ENCODE measurements around the gene ASCC3.
A peak's percentile ranks its signal among the peaks of the same experiment; 100 is the strongest.

ASCC3 gene

GRCh38 chr6:100463630-100464161, 417.4 kb downstream of the ASCC3 start:
- Mint-ChIP-seq H3K4me1 (peaks cover 24% of the 10 kb centered on the region), H3K4me3 (peak overlapping the region; percentile 91 to 94 (median 92)), H3K27ac (peak overlapping the region; percentile 56 to 97 (median 92)), H3K9me3 (no peaks in the 10 kb centered on the region), H3K36me3 (ENCODE audit: low read depth) (peaks cover 20% of the 10 kb centered on the region), H3K27me3 (ENCODE audit: low read depth) (no peaks in the 10 kb centered on the region)
- TF ChIP-seq, protein P1, sequence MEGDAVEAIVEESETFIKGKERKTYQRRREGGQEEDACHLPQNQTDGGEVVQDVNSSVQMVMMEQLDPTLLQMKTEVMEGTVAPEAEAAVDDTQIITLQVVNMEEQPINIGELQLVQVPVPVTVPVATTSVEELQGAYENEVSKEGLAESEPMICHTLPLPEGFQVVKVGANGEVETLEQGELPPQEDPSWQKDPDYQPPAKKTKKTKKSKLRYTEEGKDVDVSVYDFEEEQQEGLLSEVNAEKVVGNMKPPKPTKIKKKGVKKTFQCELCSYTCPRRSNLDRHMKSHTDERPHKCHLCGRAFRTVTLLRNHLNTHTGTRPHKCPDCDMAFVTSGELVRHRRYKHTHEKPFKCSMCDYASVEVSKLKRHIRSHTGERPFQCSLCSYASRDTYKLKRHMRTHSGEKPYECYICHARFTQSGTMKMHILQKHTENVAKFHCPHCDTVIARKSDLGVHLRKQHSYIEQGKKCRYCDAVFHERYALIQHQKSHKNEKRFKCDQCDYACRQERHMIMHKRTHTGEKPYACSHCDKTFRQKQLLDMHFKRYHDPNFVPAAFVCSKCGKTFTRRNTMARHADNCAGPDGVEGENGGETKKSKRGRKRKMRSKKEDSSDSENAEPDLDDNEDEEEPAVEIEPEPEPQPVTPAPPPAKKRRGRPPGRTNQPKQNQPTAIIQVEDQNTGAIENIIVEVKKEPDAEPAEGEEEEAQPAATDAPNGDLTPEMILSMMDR (IDR thresholded peaks at IDR 0.05; ENCODE audit: unreplicated experiment in 3 of 3): no peak

- H3K27ac Mint-ChIP-seq: peak overlapping the region; percentile 73 to 97 (median 92)
- TF ChIP-seq, protein P1 (IDR thresholded peaks at IDR 0.05; ENCODE audit: unreplicated experiment in 3 of 3): no peak
These were observed 418.2 kb downstream of the ASCC3 start for GRCh38 chr6:100462706-100463629.

GRCh38 chr6:100461917-100462705, 419.0 kb downstream of the ASCC3 start:
- Mint-ChIP-seq H3K27ac (peak overlapping the region; percentile 73 to 97 (median 92)), H3K4me1 (peaks cover 23% of the 10 kb centered on the region), H3K9me3 (no peaks in the 10 kb centered on the region), H3K36me3 (ENCODE audit: low read depth) (peaks cover 20% of the 10 kb centered on the region), H3K27me3 (ENCODE audit: low read depth) (no peaks in the 10 kb centered on the region), H3K4me3 (peak overlapping the region; percentile 91 to 94 (median 92))
- TF ChIP-seq, protein P1 (IDR thresholded peaks at IDR 0.05; ENCODE audit: unreplicated experiment in 3 of 3): no peak

More at GRCh38 chr6:100462706-100463629, 418.2 kb downstream of the ASCC3 start:
- Mint-ChIP-seq H3K27me3 (ENCODE audit: low read depth) (no peaks in the 10 kb centered on the region), H3K36me3 (ENCODE audit: low read depth) (peaks cover 20% of the 10 kb centered on the region), H3K4me1 (peaks cover 24% of the 10 kb centered on the region), H3K9me3 (no peaks in the 10 kb centered on the region), H3K4me3 (peak overlapping the region; percentile 91 to 94 (median 92))

DNA sequence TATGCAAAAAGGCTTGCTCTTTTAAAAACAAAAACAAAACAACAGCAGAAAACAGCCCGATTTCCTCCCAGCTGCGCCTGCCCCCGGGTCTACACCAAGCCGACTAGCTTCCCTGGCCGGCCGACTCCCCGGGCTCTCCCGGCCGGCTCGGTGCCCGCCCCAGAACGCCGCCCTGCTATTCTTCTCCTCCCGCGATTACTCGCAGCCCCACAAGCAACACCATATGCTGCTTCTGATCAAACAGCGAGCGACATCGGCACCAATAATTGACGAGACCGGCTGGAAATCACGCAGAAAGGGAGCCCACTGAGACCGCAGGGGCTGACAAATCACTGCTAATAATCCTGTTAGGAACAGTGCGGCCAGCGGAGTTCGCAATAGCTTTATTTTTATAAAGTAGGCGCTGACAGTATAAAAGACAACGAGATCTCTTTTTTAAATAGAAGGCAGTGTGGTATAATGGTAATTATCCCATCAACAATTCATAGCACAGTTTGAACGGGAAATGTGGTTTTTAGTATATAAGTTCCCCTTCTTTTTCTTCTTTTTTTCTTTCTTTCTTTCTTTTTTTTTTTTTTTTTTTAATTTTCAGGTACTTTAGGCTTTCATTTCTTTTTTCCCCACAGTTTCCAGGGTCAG, 419.7 kb downstream of the ASCC3 start:
- Mint-ChIP-seq H3K4me1 (peaks cover 21% of the 10 kb centered on the region), H3K27ac (peak overlapping the region; percentile 83 to 97 (median 92)), H3K27me3 (ENCODE audit: low read depth) (no peaks in the 10 kb centered on the region), H3K4me3 (peak overlapping the region; percentile 91 to 94 (median 92)), H3K9me3 (no peaks in the 10 kb centered on the region), H3K36me3 (ENCODE audit: low read depth) (peaks cover 20% of the 10 kb centered on the region)
- TF ChIP-seq, protein P1 (IDR thresholded peaks at IDR 0.05; ENCODE audit: unreplicated experiment in 3 of 3): no peak

DNA sequence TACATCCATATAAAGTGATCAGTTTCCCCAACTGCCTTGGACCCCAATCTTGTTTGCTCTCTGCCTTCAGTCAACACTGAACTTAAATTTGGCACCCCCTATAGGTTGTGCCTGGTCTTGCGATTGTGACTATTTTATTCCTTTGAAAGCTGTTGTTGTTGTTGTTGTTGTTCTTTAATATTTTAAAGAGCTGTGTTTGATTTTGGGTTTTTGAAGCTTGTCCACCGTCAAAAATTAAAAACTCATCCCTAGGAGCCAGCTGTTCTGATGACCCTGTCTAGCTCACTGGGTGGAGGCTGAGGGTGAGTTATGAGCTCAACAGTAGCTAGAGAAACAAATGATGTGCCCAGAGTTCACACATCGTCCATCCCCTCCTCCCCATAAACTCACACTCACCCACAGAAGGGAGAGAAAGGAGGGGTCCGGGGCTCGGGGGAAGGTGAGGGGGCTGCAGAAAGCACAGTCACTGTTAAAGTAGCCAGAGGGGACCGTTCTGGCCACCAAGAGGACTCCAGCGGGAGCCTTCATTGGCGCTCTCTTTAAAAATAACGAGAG, 420.4 kb downstream of the ASCC3 start:
- peak overlapping the region; percentile 91 to 94 (median 92) for H3K4me3 Mint-ChIP-seq
- no peaks in the 10 kb centered on the region for H3K9me3 Mint-ChIP-seq
- TF ChIP-seq, protein P1 (IDR thresholded peaks at IDR 0.05; ENCODE audit: unreplicated experiment in 3 of 3): peak; percentile 41 to 65 (median 58)

More for the DNA sequence above, 420.4 kb downstream of the ASCC3 start:
- Mint-ChIP-seq H3K36me3 (ENCODE audit: low read depth) (peaks cover 20% of the 10 kb centered on the region), H3K4me1 (peaks cover 21% of the 10 kb centered on the region), H3K27ac (peak overlapping the region; percentile 73 to 97 (median 92)), H3K27me3 (ENCODE audit: low read depth) (no peaks in the 10 kb centered on the region)
